Measurements from ENCODE around the gene RAB9A.

RAB9A gene

DNA sequence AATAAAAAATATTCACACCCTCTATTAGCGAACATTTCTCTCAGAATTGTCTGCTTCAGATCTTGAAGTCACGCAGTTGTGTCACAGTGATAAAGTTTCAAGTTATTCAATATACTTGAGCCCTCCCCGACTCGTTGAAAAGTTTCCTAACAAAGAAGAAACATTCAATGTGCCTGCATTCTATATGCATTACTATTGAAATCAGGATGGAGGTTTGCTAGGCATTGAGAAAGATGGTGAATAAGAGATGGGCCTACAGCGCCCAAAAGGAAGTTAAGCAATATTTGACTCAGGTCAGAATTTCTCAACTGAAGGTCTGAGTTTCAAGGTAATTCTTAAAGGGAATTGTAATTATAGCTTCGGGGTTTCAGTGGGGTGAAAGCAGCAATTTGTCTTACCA is 29.9 kb upstream of the RAB9A start:
- Histone ChIP-seq H3K27ac (replicated peaks) (peak overlapping the region; percentile 69), H3K4me3 (replicated peaks; ENCODE audit: insufficient read depth, low read length) (no peak overlapping the region), H3K27me3 (ENCODE audit: insufficient read depth, poor library complexity, severe bottlenecking) (no peaks in the 10 kb centered on the region)
- DNase-seq (ENCODE audit: low read depth in 1 of 2, low spot score in 1 of 2) = peak; percentile 51 to 65
- TF ChIP-seq, protein P1, sequence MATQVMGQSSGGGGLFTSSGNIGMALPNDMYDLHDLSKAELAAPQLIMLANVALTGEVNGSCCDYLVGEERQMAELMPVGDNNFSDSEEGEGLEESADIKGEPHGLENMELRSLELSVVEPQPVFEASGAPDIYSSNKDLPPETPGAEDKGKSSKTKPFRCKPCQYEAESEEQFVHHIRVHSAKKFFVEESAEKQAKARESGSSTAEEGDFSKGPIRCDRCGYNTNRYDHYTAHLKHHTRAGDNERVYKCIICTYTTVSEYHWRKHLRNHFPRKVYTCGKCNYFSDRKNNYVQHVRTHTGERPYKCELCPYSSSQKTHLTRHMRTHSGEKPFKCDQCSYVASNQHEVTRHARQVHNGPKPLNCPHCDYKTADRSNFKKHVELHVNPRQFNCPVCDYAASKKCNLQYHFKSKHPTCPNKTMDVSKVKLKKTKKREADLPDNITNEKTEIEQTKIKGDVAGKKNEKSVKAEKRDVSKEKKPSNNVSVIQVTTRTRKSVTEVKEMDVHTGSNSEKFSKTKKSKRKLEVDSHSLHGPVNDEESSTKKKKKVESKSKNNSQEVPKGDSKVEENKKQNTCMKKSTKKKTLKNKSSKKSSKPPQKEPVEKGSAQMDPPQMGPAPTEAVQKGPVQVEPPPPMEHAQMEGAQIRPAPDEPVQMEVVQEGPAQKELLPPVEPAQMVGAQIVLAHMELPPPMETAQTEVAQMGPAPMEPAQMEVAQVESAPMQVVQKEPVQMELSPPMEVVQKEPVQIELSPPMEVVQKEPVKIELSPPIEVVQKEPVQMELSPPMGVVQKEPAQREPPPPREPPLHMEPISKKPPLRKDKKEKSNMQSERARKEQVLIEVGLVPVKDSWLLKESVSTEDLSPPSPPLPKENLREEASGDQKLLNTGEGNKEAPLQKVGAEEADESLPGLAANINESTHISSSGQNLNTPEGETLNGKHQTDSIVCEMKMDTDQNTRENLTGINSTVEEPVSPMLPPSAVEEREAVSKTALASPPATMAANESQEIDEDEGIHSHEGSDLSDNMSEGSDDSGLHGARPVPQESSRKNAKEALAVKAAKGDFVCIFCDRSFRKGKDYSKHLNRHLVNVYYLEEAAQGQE (IDR thresholded peaks at IDR 0.05; ENCODE audit: insufficient replicate concordance, low read depth) = no peak
- TF ChIP-seq SPI1 (IDR thresholded peaks at IDR 0.05; ENCODE audit: borderline replicate concordance, low read depth) = no peak
- no peak for TF ChIP-seq POLR2AphosphoS5 (IDR thresholded peaks at IDR 0.05; ENCODE audit: low read depth)
- TF ChIP-seq, protein P2, sequence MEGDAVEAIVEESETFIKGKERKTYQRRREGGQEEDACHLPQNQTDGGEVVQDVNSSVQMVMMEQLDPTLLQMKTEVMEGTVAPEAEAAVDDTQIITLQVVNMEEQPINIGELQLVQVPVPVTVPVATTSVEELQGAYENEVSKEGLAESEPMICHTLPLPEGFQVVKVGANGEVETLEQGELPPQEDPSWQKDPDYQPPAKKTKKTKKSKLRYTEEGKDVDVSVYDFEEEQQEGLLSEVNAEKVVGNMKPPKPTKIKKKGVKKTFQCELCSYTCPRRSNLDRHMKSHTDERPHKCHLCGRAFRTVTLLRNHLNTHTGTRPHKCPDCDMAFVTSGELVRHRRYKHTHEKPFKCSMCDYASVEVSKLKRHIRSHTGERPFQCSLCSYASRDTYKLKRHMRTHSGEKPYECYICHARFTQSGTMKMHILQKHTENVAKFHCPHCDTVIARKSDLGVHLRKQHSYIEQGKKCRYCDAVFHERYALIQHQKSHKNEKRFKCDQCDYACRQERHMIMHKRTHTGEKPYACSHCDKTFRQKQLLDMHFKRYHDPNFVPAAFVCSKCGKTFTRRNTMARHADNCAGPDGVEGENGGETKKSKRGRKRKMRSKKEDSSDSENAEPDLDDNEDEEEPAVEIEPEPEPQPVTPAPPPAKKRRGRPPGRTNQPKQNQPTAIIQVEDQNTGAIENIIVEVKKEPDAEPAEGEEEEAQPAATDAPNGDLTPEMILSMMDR (IDR thresholded peaks at IDR 0.05; ENCODE audit: insufficient read depth, low read length) = no peak
- TF ChIP-seq GABPA (IDR thresholded peaks at IDR 0.05; ENCODE audit: low read depth) = no peak

DNA sequence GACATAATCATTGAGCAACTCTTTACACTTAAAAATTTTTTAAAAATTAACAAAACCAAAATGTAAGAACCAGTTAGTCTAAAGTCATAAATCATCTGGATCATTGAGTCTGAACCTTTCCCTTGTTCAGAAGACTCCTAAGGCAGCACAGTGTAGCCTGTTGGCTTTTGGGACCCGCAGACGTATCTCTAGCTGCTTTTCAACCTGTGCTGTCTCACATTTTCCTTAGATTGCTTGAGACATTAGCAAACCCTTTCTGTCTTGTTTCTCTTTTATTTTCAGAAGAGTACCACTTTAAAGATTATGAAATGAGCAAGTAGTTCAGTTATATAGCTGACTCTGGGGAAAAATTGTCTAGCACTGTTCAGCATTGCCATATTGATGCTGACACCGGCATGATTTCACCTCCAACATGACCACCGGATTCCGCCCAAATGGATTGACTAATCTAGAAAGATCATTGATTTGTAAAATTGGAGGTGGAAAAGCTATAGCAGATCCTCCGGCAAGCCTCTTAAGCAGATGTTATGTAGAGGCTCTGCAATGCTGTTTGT is 27.1 kb upstream of the RAB9A start:
- Histone ChIP-seq H3K27ac (replicated peaks) (no peak overlapping the region), H3K4me3 (replicated peaks; ENCODE audit: insufficient read depth, low read length) (no peak overlapping the region), H3K27me3 (ENCODE audit: insufficient read depth, poor library complexity, severe bottlenecking) (no peaks in the 10 kb centered on the region)
- TF ChIP-seq GABPA (IDR thresholded peaks at IDR 0.05; ENCODE audit: low read depth) (no peak), SPI1 (IDR thresholded peaks at IDR 0.05; ENCODE audit: borderline replicate concordance, low read depth) (no peak), POLR2AphosphoS5 (IDR thresholded peaks at IDR 0.05; ENCODE audit: low read depth) (no peak)
- TF ChIP-seq, protein P1 (IDR thresholded peaks at IDR 0.05; ENCODE audit: insufficient replicate concordance, low read depth) = no peak
- TF ChIP-seq, protein P2 (IDR thresholded peaks at IDR 0.05; ENCODE audit: insufficient read depth, low read length) = no peak
- DNase-seq (ENCODE audit: low read depth in 1 of 2, low spot score in 1 of 2) = no peak

DNA sequence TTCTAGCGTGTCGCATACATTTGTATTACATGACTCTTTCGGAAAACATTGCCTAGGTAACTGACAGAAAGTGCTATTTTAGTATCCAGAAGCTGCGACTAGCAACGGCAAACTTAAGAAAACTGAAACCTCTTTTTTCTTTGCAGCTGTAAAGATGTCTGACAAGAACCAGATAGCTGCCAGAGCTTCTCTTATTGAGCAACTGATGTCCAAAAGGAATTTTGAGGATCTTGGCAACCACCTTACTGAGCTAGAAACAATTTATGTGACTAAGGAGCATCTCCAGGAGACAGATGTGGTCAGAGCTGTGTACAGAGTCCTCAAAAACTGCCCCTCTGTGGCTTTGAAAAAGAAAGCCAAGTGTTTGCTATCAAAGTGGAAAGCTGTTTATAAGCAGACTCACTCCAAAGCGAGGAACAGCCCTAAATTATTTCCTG is 26.6 kb upstream of the RAB9A start:
- no peak overlapping the region for H3K27ac ChIP-seq (replicated peaks)
- TF ChIP-seq SPI1 (IDR thresholded peaks at IDR 0.05; ENCODE audit: borderline replicate concordance, low read depth) (no peak), GABPA (IDR thresholded peaks at IDR 0.05; ENCODE audit: low read depth) (no peak), POLR2AphosphoS5 (IDR thresholded peaks at IDR 0.05; ENCODE audit: low read depth) (no peak)
- TF ChIP-seq, protein P2 (IDR thresholded peaks at IDR 0.05; ENCODE audit: insufficient read depth, low read length) = no peak
- TF ChIP-seq, protein P1 (IDR thresholded peaks at IDR 0.05; ENCODE audit: insufficient replicate concordance, low read depth) = no peak
- no peak overlapping the region for H3K4me3 ChIP-seq (replicated peaks; ENCODE audit: insufficient read depth, low read length)
- DNase-seq (ENCODE audit: low read depth in 1 of 2, low spot score in 1 of 2) = no peak
- no peaks in the 10 kb centered on the region for H3K27me3 ChIP-seq (ENCODE audit: insufficient read depth, poor library complexity, severe bottlenecking)

All from HL-60 (cell line).